ENCODE measurements around the gene LHPP. TPM values are rescaled to one million over a fixed set of nuclear protein-coding genes. Genes with fewer than 3 reads are reported as not detected.
"Not testable (repeated sequence)": the region's sequence is repeated elsewhere in the genome, so short reads cannot be mapped to it uniquely, and the experiment has no call there.

LHPP gene
- total and polyA plus RNA-seq, 4 donors, result 11.5 to 22.0 (median 18.6) TPM

GRCh38 chr10:124420254-124420653, 41.4 kb upstream of the LHPP start:
- Histone ChIP-seq H3K4me1 (ENCODE audit: control insufficient read depth in 1 of 2, insufficient read depth in 2 of 2, low read length in 2 of 2) (peaks cover 0 to under 1% of the 10 kb centered on the region in 2 donors), H3K27me3 (ENCODE audit: control insufficient read depth in 1 of 2, insufficient read depth in 2 of 2, low read length in 1 of 2) (peaks cover 0 to 2% of the 10 kb centered on the region in 2 donors), H3K9me3 (ENCODE audit: control insufficient read depth, low read length) (no peaks in the 10 kb centered on the region), H3K36me3 (ENCODE audit: control insufficient read depth in 1 of 2, insufficient read depth in 2 of 2, low read length in 1 of 2) (no peaks in the 10 kb centered on the region), H3K27ac (ENCODE audit: low read depth in 1 of 2, low read length in 2 of 2) (no peak overlapping the region), H3K4me3 (ENCODE audit: low read length in 2 of 2) (no peak overlapping the region)
- intact Hi-C loops (cut with DNase I), result no loop called here
- 22 to 32% methylated on average over 1 of the region's 1 CpG for WGBS, 2 donors
- no peak for ATAC-seq (ENCODE audit: low FRiP score)
- DNase-seq, result peak in 1 of 2 donors; percentile 44

GRCh38 chr10:124422742-124423141, 38.9 kb upstream of the LHPP start:
- H3K36me3 ChIP-seq (ENCODE audit: control insufficient read depth in 1 of 2, insufficient read depth in 2 of 2, low read length in 1 of 2), result no peaks in the 10 kb centered on the region
- ATAC-seq (ENCODE audit: low FRiP score) (no peak), DNase-seq (peak in 1 of 2 donors; percentile 55)
- no peaks in the 10 kb centered on the region for H3K9me3 ChIP-seq (ENCODE audit: control insufficient read depth, low read length)
- no peaks in the 10 kb centered on the region for H3K4me1 ChIP-seq (ENCODE audit: control insufficient read depth in 1 of 2, insufficient read depth in 2 of 2, low read length in 2 of 2)
- H3K27ac ChIP-seq (ENCODE audit: low read depth in 1 of 2, low read length in 2 of 2), result no peak overlapping the region
- no peak overlapping the region for H3K4me3 ChIP-seq (ENCODE audit: low read length in 2 of 2)
- intact Hi-C loops (cut with DNase I), result no loop called here
- WGBS, 2 donors, result 84 to 86% methylated on average over 12 of the region's 12 CpGs
- H3K27me3 ChIP-seq (ENCODE audit: control insufficient read depth in 1 of 2, insufficient read depth in 2 of 2, low read length in 1 of 2), result peaks cover 0 to 2% of the 10 kb centered on the region in 2 donors

DNA sequence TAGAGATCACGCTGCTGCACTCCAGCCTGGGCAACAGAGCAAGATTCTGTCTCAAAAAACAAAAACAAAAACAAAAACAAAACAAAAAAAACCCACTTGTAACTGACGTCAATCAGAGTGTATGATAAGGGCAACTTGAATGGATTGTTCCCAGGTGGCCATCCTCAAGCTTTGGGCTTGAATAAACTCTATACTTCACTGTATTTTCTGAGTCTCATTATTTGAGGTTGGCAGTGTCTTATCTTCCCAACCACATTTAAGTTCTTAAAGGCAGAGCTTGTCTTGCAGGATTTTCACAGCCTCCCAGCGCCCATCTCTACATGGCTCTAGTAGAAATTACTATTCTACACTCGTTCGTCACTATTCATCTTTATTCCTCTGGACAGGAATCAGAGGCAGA, 37.8 kb upstream of the LHPP start:
- 84 to 89% methylated on average over 5 of the region's 5 CpGs for WGBS, 2 donors
- intact Hi-C loops (cut with DNase I), result no loop called here
- Histone ChIP-seq H3K27me3 (ENCODE audit: control insufficient read depth in 1 of 2, insufficient read depth in 2 of 2, low read length in 1 of 2) (no peaks in the 10 kb centered on the region), H3K27ac (ENCODE audit: low read depth in 1 of 2, low read length in 2 of 2) (no peak overlapping the region), H3K4me1 (ENCODE audit: control insufficient read depth in 1 of 2, insufficient read depth in 2 of 2, low read length in 2 of 2) (no peaks in the 10 kb centered on the region), H3K36me3 (ENCODE audit: control insufficient read depth in 1 of 2, insufficient read depth in 2 of 2, low read length in 1 of 2) (no peaks in the 10 kb centered on the region), H3K9me3 (ENCODE audit: control insufficient read depth, low read length) (no peaks in the 10 kb centered on the region), H3K4me3 (ENCODE audit: low read length in 2 of 2) (no peak overlapping the region)
- ATAC-seq (ENCODE audit: low FRiP score) (no peak), DNase-seq (no peak)

GRCh38 chr10:124425227-124425962, 36.2 kb upstream of the LHPP start:
- no peaks in the 10 kb centered on the region for H3K4me1 ChIP-seq (ENCODE audit: control insufficient read depth in 1 of 2, insufficient read depth in 2 of 2, low read length in 2 of 2)
- H3K27ac ChIP-seq (ENCODE audit: low read depth in 1 of 2, low read length in 2 of 2), result no peak overlapping the region
- no peak for DNase-seq
- no peak overlapping the region for H3K4me3 ChIP-seq (ENCODE audit: low read length in 2 of 2)
- no peak for ATAC-seq (ENCODE audit: low FRiP score)
- H3K9me3 ChIP-seq (ENCODE audit: control insufficient read depth, low read length), result peaks cover 1% of the 10 kb centered on the region
- intact Hi-C loops (cut with DNase I), result no loop called here
- 92 to 95% methylated on average over 4 of the region's 4 CpGs for WGBS, 2 donors
- no peaks in the 10 kb centered on the region for H3K27me3 ChIP-seq (ENCODE audit: control insufficient read depth in 1 of 2, insufficient read depth in 2 of 2, low read length in 1 of 2)
- H3K36me3 ChIP-seq (ENCODE audit: control insufficient read depth in 1 of 2, insufficient read depth in 2 of 2, low read length in 1 of 2), result no peaks in the 10 kb centered on the region

DNA sequence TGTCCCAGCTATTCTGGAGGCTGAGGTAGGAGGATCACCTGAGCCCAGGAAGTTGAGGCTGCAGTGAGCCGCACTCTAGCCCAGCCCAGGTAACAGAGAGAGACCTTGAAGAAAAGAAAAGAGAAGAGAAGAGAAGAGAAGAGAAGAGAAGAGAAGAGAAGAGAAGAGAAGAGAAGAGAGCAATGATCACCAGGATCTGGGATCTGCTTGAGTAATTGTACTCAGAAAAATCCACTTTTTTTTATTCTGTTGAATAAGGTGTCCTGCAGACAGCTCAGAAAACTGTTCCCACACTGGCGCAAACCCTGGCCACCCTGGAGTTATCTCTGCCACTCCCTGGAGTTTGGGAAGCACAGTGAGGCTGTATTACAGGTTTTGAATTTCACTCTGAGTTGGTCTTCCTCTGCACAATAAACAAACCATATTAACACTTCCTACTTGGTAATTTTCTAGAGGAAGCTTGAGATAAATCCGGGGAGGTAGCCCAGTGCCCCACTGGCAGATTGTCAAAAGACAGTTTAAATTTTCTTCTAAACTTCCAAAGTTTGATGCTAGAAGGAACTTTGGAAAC, 33.3 kb upstream of the LHPP start:
- Histone ChIP-seq H3K9me3 (ENCODE audit: control insufficient read depth, low read length) (peaks cover 1% of the 10 kb centered on the region), H3K27me3 (ENCODE audit: control insufficient read depth in 1 of 2, insufficient read depth in 2 of 2, low read length in 1 of 2) (no peaks in the 10 kb centered on the region), H3K4me1 (ENCODE audit: control insufficient read depth in 1 of 2, insufficient read depth in 2 of 2, low read length in 2 of 2) (no peaks in the 10 kb centered on the region), H3K4me3 (ENCODE audit: low read length in 2 of 2) (no peak overlapping the region), H3K27ac (ENCODE audit: low read depth in 1 of 2, low read length in 2 of 2) (no peak overlapping the region), H3K36me3 (ENCODE audit: control insufficient read depth in 1 of 2, insufficient read depth in 2 of 2, low read length in 1 of 2) (no peaks in the 10 kb centered on the region)
- WGBS, 2 donors, result 70 to 71% methylated on average over 3 of the region's 3 CpGs
- ATAC-seq (ENCODE audit: low FRiP score) (no peak), DNase-seq (no peak)
- intact Hi-C loops (cut with DNase I), result no loop called here

- WGBS, 2 donors, result 71 to 72% methylated on average over 5 of the region's 5 CpGs
- no peak for ATAC-seq (ENCODE audit: low FRiP score)
- no peaks in the 10 kb centered on the region for H3K27me3 ChIP-seq (ENCODE audit: control insufficient read depth in 1 of 2, insufficient read depth in 2 of 2, low read length in 1 of 2)
- no peaks in the 10 kb centered on the region for H3K36me3 ChIP-seq (ENCODE audit: control insufficient read depth in 1 of 2, insufficient read depth in 2 of 2, low read length in 1 of 2)
- no peak for DNase-seq
- H3K4me1 ChIP-seq (ENCODE audit: control insufficient read depth in 1 of 2, insufficient read depth in 2 of 2, low read length in 2 of 2), result no peaks in the 10 kb centered on the region
- H3K4me3 ChIP-seq (ENCODE audit: low read length in 2 of 2), result no peak overlapping the region
- no peak overlapping the region for H3K27ac ChIP-seq (ENCODE audit: low read depth in 1 of 2, low read length in 2 of 2)
- peaks cover 1% of the 10 kb centered on the region for H3K9me3 ChIP-seq (ENCODE audit: control insufficient read depth, low read length)
- intact Hi-C loops (cut with DNase I), result no loop called here
These were observed 32.0 kb upstream of the LHPP start for GRCh38 chr10:124429576-124429975.

DNA sequence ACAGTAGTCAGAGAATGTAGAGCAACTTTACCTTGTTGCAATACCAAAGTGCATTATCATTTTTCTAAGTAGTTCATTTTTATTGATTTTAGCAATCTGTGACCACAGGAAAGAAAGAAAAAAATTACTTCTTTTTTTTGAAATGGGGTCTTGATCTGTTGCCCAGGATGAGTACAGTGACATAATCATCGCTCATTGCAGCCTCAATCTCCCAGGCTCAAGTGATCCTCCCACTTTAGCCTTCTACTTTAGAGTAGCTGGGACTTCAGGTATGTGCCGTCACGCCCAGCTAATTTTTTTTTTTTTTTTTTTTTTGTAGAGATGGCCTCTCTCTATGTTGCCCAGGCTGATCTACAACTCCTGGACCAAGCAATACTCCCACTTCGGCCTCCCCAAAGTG, 31.5 kb upstream of the LHPP start:
- intact Hi-C loops (cut with DNase I), result no loop called here
- Histone ChIP-seq H3K27me3 (ENCODE audit: control insufficient read depth in 1 of 2, insufficient read depth in 2 of 2, low read length in 1 of 2) (no peaks in the 10 kb centered on the region), H3K9me3 (ENCODE audit: control insufficient read depth, low read length) (peaks cover 1% of the 10 kb centered on the region), H3K4me3 (ENCODE audit: low read length in 2 of 2) (no peak overlapping the region), H3K27ac (ENCODE audit: low read depth in 1 of 2, low read length in 2 of 2) (no peak overlapping the region), H3K36me3 (ENCODE audit: control insufficient read depth in 1 of 2, insufficient read depth in 2 of 2, low read length in 1 of 2) (no peaks in the 10 kb centered on the region), H3K4me1 (ENCODE audit: control insufficient read depth in 1 of 2, insufficient read depth in 2 of 2, low read length in 2 of 2) (no peaks in the 10 kb centered on the region)
- WGBS, 2 donors, result 88 to 90% methylated on average over 4 of the region's 4 CpGs
- no peak for ATAC-seq (ENCODE audit: low FRiP score)
- DNase-seq, result no peak

GRCh38 chr10:124433461-124433860, 28.2 kb upstream of the LHPP start:
- no peak overlapping the region for H3K4me3 ChIP-seq (ENCODE audit: low read length in 2 of 2)
- ATAC-seq (ENCODE audit: low FRiP score), result no peak
- H3K4me1 ChIP-seq (ENCODE audit: control insufficient read depth in 1 of 2, insufficient read depth in 2 of 2, low read length in 2 of 2), result no peaks in the 10 kb centered on the region
- intact Hi-C loops (cut with DNase I), result no loop called here
- peaks cover 1% of the 10 kb centered on the region for H3K9me3 ChIP-seq (ENCODE audit: control insufficient read depth, low read length)
- WGBS, 2 donors, result 84 to 86% methylated on average over 3 of the region's 3 CpGs
- H3K27me3 ChIP-seq (ENCODE audit: control insufficient read depth in 1 of 2, insufficient read depth in 2 of 2, low read length in 1 of 2), result no peaks in the 10 kb centered on the region
- DNase-seq, result no peak
- H3K27ac ChIP-seq (ENCODE audit: low read depth in 1 of 2, low read length in 2 of 2), result no peak overlapping the region
- no peaks in the 10 kb centered on the region for H3K36me3 ChIP-seq (ENCODE audit: control insufficient read depth in 1 of 2, insufficient read depth in 2 of 2, low read length in 1 of 2)

GRCh38 chr10:124435683-124436082, 25.9 kb upstream of the LHPP start:
- ATAC-seq (ENCODE audit: low FRiP score); H3K27me3 ChIP-seq (ENCODE audit: control insufficient read depth in 1 of 2, insufficient read depth in 2 of 2, low read length in 1 of 2); H3K36me3 ChIP-seq (ENCODE audit: control insufficient read depth in 1 of 2, insufficient read depth in 2 of 2, low read length in 1 of 2); DNase-seq; intact Hi-C loops (cut with DNase I); H3K27ac ChIP-seq (ENCODE audit: low read depth in 1 of 2, low read length in 2 of 2); H3K4me1 ChIP-seq (ENCODE audit: control insufficient read depth in 1 of 2, insufficient read depth in 2 of 2, low read length in 2 of 2); H3K4me3 ChIP-seq (ENCODE audit: low read length in 2 of 2); H3K9me3 ChIP-seq (ENCODE audit: control insufficient read depth, low read length): not testable (repeated sequence)
- 90 to 95% methylated on average over 4 of the region's 4 CpGs for whole genome bisulfite sequencing, 2 donors

Data from aorta (tissue), 5 donors.